ENCODE measurements around the gene SCMH1.
"Not testable (repeated sequence)": the region's sequence is repeated elsewhere in the genome, so short reads cannot be mapped to it uniquely, and the experiment has no call there.

Gene SCMH1

DNA sequence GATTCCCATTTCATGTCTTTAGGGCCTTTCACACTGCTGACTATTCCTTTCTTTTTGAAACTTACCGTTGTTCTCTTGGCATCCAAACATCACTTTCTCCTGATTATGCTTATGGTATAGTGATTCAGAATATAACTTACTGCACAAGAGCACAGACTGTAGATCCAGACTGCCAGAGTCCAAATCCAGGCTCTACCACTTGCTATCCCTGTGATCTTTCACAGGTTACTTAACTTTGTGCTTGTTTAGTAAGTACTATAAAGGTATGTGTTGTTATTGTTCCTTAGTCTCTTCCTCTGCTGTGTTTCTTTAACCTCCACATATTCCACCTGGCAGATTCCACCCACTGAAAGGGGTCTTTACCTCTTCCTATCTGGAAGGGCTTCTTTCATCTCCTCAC lies 8.4 kb downstream of the SCMH1 start:
- Histone ChIP-seq H3K9me3 (ENCODE audit: severe bottlenecking) (no peaks in the 10 kb centered on the region), H3K36me3 (peaks cover 22% of the 10 kb centered on the region), H3K4me3 (ENCODE audit: low read depth, low read length) (no peak overlapping the region), H3K27me3 (ENCODE audit: insufficient read depth, low read depth, severe bottlenecking) (no peaks in the 10 kb centered on the region), H3K27ac (no peak overlapping the region)
- DNase-seq, result no peak
- TF ChIP-seq CTCF (IDR thresholded peaks at IDR 0.05; ENCODE audit: low read depth, low read length), result no peak

GRCh38 chr1:41232305-41232704 lies 9.8 kb downstream of the SCMH1 start:
- Histone ChIP-seq H3K36me3 (peaks cover 29% of the 10 kb centered on the region), H3K4me3 (ENCODE audit: low read depth, low read length) (no peak overlapping the region), H3K27me3 (ENCODE audit: insufficient read depth, low read depth, severe bottlenecking) (no peaks in the 10 kb centered on the region), H3K27ac (no peak overlapping the region), H3K9me3 (ENCODE audit: severe bottlenecking) (no peaks in the 10 kb centered on the region)
- no peak for DNase-seq
- no peak for TF ChIP-seq CTCF (IDR thresholded peaks at IDR 0.05; ENCODE audit: low read depth, low read length)

DNA sequence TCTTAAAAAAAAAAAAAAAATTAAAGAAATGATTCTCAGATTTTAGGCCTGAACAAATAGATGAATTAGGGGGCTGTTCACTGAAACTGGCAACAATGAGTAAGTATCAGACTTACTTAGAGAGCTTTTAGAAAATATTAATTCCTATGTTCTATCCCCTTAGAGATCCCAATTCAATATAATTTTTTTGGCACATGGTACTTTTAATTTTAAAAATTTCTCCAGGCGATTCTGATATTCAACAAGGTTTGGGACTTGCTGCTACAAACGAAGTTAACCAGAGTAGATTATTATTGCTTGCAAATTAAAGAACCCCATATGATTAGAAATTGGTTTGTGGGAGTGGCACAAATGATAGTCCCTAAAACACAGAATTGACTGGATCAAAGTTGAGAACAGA lies 11.4 kb downstream of the SCMH1 start:
- Histone ChIP-seq H3K27me3 (ENCODE audit: insufficient read depth, low read depth, severe bottlenecking) (no peaks in the 10 kb centered on the region), H3K9me3 (ENCODE audit: severe bottlenecking) (no peaks in the 10 kb centered on the region), H3K27ac (no peak overlapping the region), H3K4me3 (ENCODE audit: low read depth, low read length) (no peak overlapping the region), H3K36me3 (peaks cover 26% of the 10 kb centered on the region)
- no peak for DNase-seq
- no peak for TF ChIP-seq CTCF (IDR thresholded peaks at IDR 0.05; ENCODE audit: low read depth, low read length)

GRCh38 chr1:41229219-41229618 lies 12.9 kb downstream of the SCMH1 start:
- not testable (repeated sequence) for H3K27me3 ChIP-seq (ENCODE audit: insufficient read depth, low read depth, severe bottlenecking); H3K9me3 ChIP-seq (ENCODE audit: severe bottlenecking); DNase-seq; H3K4me3 ChIP-seq (ENCODE audit: low read depth, low read length); H3K27ac ChIP-seq
- H3K36me3 ChIP-seq, result peaks cover 22% of the 10 kb centered on the region

DNA sequence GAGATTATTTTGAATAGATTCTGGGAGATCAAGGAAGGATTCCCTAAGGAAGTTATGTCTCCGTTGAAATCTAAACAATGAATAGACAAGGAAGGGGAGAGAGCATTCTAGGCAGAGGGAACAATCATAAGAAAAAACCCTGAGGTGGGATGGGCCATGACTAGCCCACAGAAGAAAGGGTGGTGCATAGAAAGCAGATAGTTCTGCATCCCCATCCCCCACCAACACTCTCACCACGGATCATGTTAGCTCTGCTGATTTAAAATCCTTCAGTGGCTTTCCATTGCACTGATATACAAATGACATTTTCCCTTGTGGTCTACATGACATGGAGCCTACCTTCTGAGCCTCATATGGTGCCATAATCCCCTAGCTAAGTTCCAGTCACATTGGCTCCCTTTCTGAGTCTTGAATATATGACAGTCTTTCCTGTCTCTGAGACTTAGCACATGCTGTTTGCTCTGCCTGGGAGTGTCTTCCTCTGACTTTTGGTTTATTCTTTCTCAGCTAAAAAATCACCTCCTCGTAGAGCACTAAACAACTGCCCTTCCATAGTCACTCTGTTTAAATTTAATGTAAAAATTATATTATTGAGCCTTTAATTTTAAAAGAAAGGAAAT lies 15.2 kb downstream of the SCMH1 start:
- Histone ChIP-seq H3K36me3 (peaks cover 16% of the 10 kb centered on the region), H3K27ac (no peak overlapping the region), H3K27me3 (ENCODE audit: insufficient read depth, low read depth, severe bottlenecking) (no peaks in the 10 kb centered on the region), H3K9me3 (ENCODE audit: severe bottlenecking) (no peaks in the 10 kb centered on the region), H3K4me3 (ENCODE audit: low read depth, low read length) (no peak overlapping the region)
- no peak for TF ChIP-seq CTCF (IDR thresholded peaks at IDR 0.05; ENCODE audit: low read depth, low read length)
- peak; percentile 17 for DNase-seq

DNA sequence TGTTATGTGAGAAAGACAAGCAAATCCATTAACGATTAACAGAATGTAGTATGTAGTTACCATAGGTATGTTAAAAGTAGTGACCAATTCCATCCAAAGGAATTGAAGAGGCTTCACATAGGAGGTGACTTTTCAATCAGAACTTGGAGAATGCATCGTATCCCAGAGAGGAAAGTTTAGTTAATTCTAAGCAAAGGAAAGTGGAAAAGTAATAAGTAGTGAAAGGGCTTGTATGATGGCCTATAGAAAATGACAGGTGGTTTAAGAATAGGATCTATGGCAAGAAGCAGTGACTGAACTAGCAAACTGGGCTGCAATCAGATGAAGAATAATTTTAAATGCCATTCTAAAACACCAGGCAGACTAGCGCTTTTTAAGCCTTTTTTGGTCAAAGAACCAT lies 16.6 kb downstream of the SCMH1 start:
- Histone ChIP-seq H3K27ac (no peak overlapping the region), H3K36me3 (peaks cover 18% of the 10 kb centered on the region), H3K9me3 (ENCODE audit: severe bottlenecking) (no peaks in the 10 kb centered on the region), H3K27me3 (ENCODE audit: insufficient read depth, low read depth, severe bottlenecking) (no peaks in the 10 kb centered on the region), H3K4me3 (ENCODE audit: low read depth, low read length) (no peak overlapping the region)
- DNase-seq, result no peak
- no peak for TF ChIP-seq CTCF (IDR thresholded peaks at IDR 0.05; ENCODE audit: low read depth, low read length)
